ENCODE results near the gene INAFM2. TPM values are rescaled to one million over a fixed set of nuclear protein-coding genes. Genes with fewer than 3 reads are reported as not detected.
A peak's percentile ranks its signal among the peaks of the same experiment; 100 is the strongest.

The INAFM2 gene
- total and polyA plus RNA-seq, 9 of the 15 experiments (the other 6 are each of a cell fraction or from before 2014, with no cell fraction given), result 11.8 to 43.1 (median 27.2) TPM

DNA sequence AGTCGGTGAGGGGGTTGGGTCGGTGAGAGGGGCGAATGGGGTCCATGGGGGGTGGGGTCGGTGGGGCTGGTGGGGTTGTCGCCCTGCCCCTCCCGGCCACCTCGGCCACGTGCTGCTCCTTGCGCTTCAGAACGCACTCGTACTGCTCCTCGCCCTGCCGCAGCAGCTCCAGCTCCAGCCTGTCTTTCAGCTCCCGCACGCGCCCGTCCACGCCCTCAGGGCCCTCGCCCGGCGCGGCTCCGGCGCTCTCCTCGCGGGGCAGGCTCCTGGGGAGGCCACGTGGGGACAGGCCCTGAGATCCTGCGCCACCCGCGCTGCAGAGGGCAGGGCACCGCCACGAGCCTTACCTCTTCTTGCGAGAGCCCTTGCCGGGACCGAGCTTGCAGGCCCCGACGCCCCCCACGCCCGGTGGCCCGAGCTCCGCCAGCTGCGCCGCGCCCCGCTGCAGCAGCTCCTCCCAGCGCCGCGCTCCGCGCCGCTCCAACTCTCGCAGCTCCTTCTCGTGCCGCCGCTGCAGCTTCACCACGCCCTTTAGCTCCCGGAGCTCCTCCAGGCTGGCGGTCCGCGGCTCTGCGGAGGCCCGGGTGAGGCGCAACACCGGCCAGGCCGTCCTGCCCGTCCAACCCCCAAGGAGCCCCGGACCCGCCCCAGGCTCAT lies 32.4 kb upstream of the INAFM2 start (continued):
- TF ChIP-seq, protein P1, sequence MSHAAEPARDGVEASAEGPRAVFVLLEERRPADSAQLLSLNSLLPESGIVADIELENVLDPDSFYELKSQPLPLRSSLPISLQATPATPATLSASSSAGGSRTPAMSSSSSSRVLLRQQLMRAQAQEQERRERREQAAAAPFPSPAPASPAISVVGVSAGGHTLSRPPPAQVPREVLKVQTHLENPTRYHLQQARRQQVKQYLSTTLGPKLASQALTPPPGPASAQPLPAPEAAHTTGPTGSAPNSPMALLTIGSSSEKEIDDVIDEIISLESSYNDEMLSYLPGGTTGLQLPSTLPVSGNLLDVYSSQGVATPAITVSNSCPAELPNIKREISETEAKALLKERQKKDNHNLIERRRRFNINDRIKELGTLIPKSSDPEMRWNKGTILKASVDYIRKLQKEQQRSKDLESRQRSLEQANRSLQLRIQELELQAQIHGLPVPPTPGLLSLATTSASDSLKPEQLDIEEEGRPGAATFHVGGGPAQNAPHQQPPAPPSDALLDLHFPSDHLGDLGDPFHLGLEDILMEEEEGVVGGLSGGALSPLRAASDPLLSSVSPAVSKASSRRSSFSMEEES (CRISPR knock-in tag; IDR thresholded peaks at IDR 0.05), result no peak
- TF ChIP-seq POLR2G (IDR thresholded peaks at IDR 0.05; ENCODE audit: low read depth, low read length) (peak; percentile 75), HDGF (IDR thresholded peaks at IDR 0.05) (no peak), RFX5 (IDR thresholded peaks at IDR 0.05; ENCODE audit: low read depth, low read length) (no peak), ZNF232 (CRISPR knock-in tag; IDR thresholded peaks at IDR 0.05) (peak; percentile 18; the same call in 1 of the 2 replicates), ZFX (CRISPR knock-in tag; IDR thresholded peaks at IDR 0.05) (peak; percentile 88), KLF6 (CRISPR knock-in tag; IDR thresholded peaks at IDR 0.05; ENCODE audit: borderline replicate concordance) (no peak), ETV5 (CRISPR knock-in tag; IDR thresholded peaks at IDR 0.05; ENCODE audit: low read depth) (0 out of 2 replicates have a peak, but pooled peaks have one; percentile 18), MTA3 (IDR thresholded peaks at IDR 0.05; ENCODE audit: borderline replicate concordance) (peak; percentile 58; the same call in 1 of the 2 replicates), ZNF57 (CRISPR knock-in tag; IDR thresholded peaks at IDR 0.05) (no peak), ZNF282 (CRISPR knock-in tag; IDR thresholded peaks at IDR 0.05) (peak; percentile 74; the same call in 1 of the 2 replicates), MYC (IDR thresholded peaks at IDR 0.05; ENCODE audit: low read depth, low read length) (peak; percentile 51), MYC (CRISPR knock-in tag; IDR thresholded peaks at IDR 0.05; ENCODE audit: borderline replicate concordance, low read depth) (no peak), L3MBTL2 (IDR thresholded peaks at IDR 0.05) (peak; percentile 97)
- TF ChIP-seq, protein P2, sequence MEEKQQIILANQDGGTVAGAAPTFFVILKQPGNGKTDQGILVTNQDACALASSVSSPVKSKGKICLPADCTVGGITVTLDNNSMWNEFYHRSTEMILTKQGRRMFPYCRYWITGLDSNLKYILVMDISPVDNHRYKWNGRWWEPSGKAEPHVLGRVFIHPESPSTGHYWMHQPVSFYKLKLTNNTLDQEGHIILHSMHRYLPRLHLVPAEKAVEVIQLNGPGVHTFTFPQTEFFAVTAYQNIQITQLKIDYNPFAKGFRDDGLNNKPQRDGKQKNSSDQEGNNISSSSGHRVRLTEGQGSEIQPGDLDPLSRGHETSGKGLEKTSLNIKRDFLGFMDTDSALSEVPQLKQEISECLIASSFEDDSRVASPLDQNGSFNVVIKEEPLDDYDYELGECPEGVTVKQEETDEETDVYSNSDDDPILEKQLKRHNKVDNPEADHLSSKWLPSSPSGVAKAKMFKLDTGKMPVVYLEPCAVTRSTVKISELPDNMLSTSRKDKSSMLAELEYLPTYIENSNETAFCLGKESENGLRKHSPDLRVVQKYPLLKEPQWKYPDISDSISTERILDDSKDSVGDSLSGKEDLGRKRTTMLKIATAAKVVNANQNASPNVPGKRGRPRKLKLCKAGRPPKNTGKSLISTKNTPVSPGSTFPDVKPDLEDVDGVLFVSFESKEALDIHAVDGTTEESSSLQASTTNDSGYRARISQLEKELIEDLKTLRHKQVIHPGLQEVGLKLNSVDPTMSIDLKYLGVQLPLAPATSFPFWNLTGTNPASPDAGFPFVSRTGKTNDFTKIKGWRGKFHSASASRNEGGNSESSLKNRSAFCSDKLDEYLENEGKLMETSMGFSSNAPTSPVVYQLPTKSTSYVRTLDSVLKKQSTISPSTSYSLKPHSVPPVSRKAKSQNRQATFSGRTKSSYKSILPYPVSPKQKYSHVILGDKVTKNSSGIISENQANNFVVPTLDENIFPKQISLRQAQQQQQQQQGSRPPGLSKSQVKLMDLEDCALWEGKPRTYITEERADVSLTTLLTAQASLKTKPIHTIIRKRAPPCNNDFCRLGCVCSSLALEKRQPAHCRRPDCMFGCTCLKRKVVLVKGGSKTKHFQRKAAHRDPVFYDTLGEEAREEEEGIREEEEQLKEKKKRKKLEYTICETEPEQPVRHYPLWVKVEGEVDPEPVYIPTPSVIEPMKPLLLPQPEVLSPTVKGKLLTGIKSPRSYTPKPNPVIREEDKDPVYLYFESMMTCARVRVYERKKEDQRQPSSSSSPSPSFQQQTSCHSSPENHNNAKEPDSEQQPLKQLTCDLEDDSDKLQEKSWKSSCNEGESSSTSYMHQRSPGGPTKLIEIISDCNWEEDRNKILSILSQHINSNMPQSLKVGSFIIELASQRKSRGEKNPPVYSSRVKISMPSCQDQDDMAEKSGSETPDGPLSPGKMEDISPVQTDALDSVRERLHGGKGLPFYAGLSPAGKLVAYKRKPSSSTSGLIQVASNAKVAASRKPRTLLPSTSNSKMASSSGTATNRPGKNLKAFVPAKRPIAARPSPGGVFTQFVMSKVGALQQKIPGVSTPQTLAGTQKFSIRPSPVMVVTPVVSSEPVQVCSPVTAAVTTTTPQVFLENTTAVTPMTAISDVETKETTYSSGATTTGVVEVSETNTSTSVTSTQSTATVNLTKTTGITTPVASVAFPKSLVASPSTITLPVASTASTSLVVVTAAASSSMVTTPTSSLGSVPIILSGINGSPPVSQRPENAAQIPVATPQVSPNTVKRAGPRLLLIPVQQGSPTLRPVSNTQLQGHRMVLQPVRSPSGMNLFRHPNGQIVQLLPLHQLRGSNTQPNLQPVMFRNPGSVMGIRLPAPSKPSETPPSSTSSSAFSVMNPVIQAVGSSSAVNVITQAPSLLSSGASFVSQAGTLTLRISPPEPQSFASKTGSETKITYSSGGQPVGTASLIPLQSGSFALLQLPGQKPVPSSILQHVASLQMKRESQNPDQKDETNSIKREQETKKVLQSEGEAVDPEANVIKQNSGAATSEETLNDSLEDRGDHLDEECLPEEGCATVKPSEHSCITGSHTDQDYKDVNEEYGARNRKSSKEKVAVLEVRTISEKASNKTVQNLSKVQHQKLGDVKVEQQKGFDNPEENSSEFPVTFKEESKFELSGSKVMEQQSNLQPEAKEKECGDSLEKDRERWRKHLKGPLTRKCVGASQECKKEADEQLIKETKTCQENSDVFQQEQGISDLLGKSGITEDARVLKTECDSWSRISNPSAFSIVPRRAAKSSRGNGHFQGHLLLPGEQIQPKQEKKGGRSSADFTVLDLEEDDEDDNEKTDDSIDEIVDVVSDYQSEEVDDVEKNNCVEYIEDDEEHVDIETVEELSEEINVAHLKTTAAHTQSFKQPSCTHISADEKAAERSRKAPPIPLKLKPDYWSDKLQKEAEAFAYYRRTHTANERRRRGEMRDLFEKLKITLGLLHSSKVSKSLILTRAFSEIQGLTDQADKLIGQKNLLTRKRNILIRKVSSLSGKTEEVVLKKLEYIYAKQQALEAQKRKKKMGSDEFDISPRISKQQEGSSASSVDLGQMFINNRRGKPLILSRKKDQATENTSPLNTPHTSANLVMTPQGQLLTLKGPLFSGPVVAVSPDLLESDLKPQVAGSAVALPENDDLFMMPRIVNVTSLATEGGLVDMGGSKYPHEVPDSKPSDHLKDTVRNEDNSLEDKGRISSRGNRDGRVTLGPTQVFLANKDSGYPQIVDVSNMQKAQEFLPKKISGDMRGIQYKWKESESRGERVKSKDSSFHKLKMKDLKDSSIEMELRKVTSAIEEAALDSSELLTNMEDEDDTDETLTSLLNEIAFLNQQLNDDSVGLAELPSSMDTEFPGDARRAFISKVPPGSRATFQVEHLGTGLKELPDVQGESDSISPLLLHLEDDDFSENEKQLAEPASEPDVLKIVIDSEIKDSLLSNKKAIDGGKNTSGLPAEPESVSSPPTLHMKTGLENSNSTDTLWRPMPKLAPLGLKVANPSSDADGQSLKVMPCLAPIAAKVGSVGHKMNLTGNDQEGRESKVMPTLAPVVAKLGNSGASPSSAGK (IDR thresholded peaks at IDR 0.05), result peak; percentile 93

Data from K562 (cell line).